OCI-LY7 (cell line): Measurements from ENCODE around the gene C12orf43.

ENCODE experiments used
- EZH2phosphoT487 ChIP-seq: fragments of 200-600 bp; sonication (generic); IDR thresholded peaks from 2 replicates; pipeline ENCODE4 v1.6.1; 2018; ENCODE audit warnings: low read depth, borderline replicate concordance, mild to moderate bottlenecking, mixed run types, antibody characterized with exemption, low read length, moderate library complexity, mixed read lengths
- TF ChIP-seq, protein P1 (sequence below): fragments of 200-600 bp; sonication (generic); conservative IDR thresholded peaks from 2 replicates; pipeline ENCODE4 v1.5.1; 2014; ENCODE audit warnings: mild to moderate bottlenecking, antibody characterized with exemption, low read length, moderate library complexity, mixed read lengths

DNA sequence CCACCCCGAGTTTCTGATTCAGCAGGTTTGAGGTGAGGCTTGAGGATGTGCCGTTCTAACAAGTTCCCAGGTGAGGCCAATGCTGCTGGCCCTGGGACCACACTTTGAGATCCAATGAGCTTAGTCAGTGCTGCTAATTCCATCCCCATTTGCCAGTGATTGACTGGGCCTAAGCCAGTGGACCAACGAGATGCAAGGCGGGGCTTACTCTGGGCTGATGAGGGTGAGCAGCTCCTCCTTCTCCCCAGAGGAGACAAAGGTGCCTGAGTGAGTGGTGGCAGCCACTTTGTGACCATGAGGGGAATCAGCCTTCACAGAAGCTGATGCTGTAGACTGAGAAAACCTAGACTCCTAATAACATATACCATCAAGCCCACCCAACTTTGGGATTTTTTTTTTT is 61.1 kb downstream of the C12orf43 start:
- TF ChIP-seq, protein P1, sequence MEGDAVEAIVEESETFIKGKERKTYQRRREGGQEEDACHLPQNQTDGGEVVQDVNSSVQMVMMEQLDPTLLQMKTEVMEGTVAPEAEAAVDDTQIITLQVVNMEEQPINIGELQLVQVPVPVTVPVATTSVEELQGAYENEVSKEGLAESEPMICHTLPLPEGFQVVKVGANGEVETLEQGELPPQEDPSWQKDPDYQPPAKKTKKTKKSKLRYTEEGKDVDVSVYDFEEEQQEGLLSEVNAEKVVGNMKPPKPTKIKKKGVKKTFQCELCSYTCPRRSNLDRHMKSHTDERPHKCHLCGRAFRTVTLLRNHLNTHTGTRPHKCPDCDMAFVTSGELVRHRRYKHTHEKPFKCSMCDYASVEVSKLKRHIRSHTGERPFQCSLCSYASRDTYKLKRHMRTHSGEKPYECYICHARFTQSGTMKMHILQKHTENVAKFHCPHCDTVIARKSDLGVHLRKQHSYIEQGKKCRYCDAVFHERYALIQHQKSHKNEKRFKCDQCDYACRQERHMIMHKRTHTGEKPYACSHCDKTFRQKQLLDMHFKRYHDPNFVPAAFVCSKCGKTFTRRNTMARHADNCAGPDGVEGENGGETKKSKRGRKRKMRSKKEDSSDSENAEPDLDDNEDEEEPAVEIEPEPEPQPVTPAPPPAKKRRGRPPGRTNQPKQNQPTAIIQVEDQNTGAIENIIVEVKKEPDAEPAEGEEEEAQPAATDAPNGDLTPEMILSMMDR: no peak
- no peak for TF ChIP-seq EZH2phosphoT487
